ENCODE results near the gene TMEFF2. TPM values are rescaled to one million over a fixed set of nuclear protein-coding genes. Genes with fewer than 3 reads are reported as not detected.

TMEFF2 gene
- total and polyA plus RNA-seq, 4 donors = 0.08 TPM; not detected in 3

DNA sequence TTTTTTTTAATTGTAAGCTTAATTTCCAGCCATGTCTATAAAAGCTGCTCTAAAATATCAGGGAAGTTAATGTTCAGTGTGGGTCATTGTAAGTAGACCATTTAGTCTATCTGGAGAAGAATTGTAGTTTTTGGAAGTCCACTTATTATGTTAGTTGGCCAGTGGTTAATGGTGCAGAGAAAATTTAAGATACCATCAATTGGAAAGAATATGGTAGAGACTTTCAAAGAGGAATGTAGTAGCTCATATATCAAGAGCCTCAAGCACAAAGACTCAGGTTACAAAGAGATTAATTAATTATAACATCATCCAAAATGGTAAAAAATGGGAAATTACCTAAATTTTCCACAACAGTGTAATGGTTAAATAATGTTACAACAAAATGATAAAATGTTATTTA lies 220.1 kb downstream of the TMEFF2 start:
- no peaks in the 10 kb centered on the region for H3K9me3 ChIP-seq (ENCODE audit: control insufficient read depth in 4 of 4, low read length in 3 of 4)
- H3K36me3 ChIP-seq (ENCODE audit: control insufficient read depth in 4 of 4, insufficient read depth in 3 of 4, low read depth in 1 of 4, low read length in 3 of 4) = no peaks in the 10 kb centered on the region
- H3K9ac ChIP-seq (ENCODE audit: low read depth in 1 of 2, low read length in 2 of 2) = no peak overlapping the region
- no peaks in the 10 kb centered on the region for H3K4me1 ChIP-seq (ENCODE audit: control insufficient read depth in 4 of 4, insufficient read depth in 4 of 4, low read length in 3 of 4)
- DNase-seq (ENCODE audit: low spot score) = no peak
- H3K4me3 ChIP-seq (ENCODE audit: low read depth in 1 of 3, low read length in 3 of 3) = no peak overlapping the region
- no peaks in the 10 kb centered on the region for H3K27me3 ChIP-seq (ENCODE audit: control insufficient read depth in 4 of 4, insufficient read depth in 4 of 4, low read length in 3 of 4)
- TF ChIP-seq EGR1 (IDR thresholded peaks at IDR 0.05; ENCODE audit: low read depth in 2 of 2) = no peak
- H3K27ac ChIP-seq (ENCODE audit: low read depth in 1 of 2, low read length in 2 of 2) = no peak overlapping the region

DNA sequence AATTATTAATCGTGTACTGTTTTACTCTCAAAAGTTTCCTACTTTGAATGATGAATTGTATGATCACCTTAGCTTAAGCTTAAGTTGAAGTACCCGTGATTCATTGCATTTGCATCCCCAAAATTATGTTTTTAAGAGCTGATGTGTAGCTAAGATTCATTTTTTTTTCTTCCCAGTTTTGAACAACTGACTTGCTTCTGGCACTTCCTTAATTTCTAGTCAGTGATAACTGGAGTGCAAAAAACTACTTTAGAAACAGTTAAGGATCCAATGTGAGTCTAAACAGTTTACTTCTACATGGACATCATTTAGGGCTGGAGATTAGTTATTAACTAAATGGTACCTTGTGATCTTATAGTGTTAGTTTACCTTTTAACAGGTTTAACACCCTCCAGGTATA lies 223.9 kb downstream of the TMEFF2 start:
- Histone ChIP-seq H3K4me3 (ENCODE audit: low read depth in 1 of 3, low read length in 3 of 3) (no peak overlapping the region), H3K27me3 (ENCODE audit: control insufficient read depth in 4 of 4, insufficient read depth in 4 of 4, low read length in 3 of 4) (no peaks in the 10 kb centered on the region), H3K9me3 (ENCODE audit: control insufficient read depth in 4 of 4, low read length in 3 of 4) (no peaks in the 10 kb centered on the region), H3K4me1 (ENCODE audit: control insufficient read depth in 4 of 4, insufficient read depth in 4 of 4, low read length in 3 of 4) (no peaks in the 10 kb centered on the region), H3K9ac (ENCODE audit: low read depth in 1 of 2, low read length in 2 of 2) (no peak overlapping the region), H3K36me3 (ENCODE audit: control insufficient read depth in 4 of 4, insufficient read depth in 3 of 4, low read depth in 1 of 4, low read length in 3 of 4) (no peaks in the 10 kb centered on the region), H3K27ac (ENCODE audit: low read depth in 1 of 2, low read length in 2 of 2) (no peak overlapping the region)
- WGBS = 81% methylated on average over 2 of the region's 2 CpGs
- TF ChIP-seq SP1 (IDR thresholded peaks at IDR 0.05) (no peak), HNF4A (conservative IDR thresholded peaks at IDR 0.05) (no peak), EGR1 (IDR thresholded peaks at IDR 0.05; ENCODE audit: low read depth in 2 of 2) (no peak), HNF4G (IDR thresholded peaks at IDR 0.05) (no peak), NR2F2 (IDR thresholded peaks at IDR 0.05) (no peak), GABPA (IDR thresholded peaks at IDR 0.05 in 1 of 2, conservative IDR thresholded peaks at IDR 0.05 in 1 of 2) (no peak), RXRA (IDR thresholded peaks at IDR 0.05) (no peak), RAD21 (IDR thresholded peaks at IDR 0.05) (no peak), TAF1 (conservative IDR thresholded peaks at IDR 0.05) (no peak), JUND (IDR thresholded peaks at IDR 0.05) (no peak), FOXA1 (IDR thresholded peaks at IDR 0.05) (no peak), YY1 (IDR thresholded peaks at IDR 0.05) (no peak), FOXA2 (IDR thresholded peaks at IDR 0.05) (no peak)
- TF ChIP-seq, protein P1, sequence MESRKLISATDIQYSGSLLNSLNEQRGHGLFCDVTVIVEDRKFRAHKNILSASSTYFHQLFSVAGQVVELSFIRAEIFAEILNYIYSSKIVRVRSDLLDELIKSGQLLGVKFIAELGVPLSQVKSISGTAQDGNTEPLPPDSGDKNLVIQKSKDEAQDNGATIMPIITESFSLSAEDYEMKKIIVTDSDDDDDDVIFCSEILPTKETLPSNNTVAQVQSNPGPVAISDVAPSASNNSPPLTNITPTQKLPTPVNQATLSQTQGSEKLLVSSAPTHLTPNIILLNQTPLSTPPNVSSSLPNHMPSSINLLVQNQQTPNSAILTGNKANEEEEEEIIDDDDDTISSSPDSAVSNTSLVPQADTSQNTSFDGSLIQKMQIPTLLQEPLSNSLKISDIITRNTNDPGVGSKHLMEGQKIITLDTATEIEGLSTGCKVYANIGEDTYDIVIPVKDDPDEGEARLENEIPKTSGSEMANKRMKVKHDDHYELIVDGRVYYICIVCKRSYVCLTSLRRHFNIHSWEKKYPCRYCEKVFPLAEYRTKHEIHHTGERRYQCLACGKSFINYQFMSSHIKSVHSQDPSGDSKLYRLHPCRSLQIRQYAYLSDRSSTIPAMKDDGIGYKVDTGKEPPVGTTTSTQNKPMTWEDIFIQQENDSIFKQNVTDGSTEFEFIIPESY (IDR thresholded peaks at IDR 0.05) = no peak
- TF ChIP-seq, protein P2, sequence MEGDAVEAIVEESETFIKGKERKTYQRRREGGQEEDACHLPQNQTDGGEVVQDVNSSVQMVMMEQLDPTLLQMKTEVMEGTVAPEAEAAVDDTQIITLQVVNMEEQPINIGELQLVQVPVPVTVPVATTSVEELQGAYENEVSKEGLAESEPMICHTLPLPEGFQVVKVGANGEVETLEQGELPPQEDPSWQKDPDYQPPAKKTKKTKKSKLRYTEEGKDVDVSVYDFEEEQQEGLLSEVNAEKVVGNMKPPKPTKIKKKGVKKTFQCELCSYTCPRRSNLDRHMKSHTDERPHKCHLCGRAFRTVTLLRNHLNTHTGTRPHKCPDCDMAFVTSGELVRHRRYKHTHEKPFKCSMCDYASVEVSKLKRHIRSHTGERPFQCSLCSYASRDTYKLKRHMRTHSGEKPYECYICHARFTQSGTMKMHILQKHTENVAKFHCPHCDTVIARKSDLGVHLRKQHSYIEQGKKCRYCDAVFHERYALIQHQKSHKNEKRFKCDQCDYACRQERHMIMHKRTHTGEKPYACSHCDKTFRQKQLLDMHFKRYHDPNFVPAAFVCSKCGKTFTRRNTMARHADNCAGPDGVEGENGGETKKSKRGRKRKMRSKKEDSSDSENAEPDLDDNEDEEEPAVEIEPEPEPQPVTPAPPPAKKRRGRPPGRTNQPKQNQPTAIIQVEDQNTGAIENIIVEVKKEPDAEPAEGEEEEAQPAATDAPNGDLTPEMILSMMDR (IDR thresholded peaks at IDR 0.05; ENCODE audit: low read depth, low read length, missing input control) = no peak
- TF ChIP-seq, protein P3, sequence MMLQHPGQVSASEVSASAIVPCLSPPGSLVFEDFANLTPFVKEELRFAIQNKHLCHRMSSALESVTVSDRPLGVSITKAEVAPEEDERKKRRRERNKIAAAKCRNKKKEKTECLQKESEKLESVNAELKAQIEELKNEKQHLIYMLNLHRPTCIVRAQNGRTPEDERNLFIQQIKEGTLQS (IDR thresholded peaks at IDR 0.05) = no peak
- TF ChIP-seq, protein P4, sequence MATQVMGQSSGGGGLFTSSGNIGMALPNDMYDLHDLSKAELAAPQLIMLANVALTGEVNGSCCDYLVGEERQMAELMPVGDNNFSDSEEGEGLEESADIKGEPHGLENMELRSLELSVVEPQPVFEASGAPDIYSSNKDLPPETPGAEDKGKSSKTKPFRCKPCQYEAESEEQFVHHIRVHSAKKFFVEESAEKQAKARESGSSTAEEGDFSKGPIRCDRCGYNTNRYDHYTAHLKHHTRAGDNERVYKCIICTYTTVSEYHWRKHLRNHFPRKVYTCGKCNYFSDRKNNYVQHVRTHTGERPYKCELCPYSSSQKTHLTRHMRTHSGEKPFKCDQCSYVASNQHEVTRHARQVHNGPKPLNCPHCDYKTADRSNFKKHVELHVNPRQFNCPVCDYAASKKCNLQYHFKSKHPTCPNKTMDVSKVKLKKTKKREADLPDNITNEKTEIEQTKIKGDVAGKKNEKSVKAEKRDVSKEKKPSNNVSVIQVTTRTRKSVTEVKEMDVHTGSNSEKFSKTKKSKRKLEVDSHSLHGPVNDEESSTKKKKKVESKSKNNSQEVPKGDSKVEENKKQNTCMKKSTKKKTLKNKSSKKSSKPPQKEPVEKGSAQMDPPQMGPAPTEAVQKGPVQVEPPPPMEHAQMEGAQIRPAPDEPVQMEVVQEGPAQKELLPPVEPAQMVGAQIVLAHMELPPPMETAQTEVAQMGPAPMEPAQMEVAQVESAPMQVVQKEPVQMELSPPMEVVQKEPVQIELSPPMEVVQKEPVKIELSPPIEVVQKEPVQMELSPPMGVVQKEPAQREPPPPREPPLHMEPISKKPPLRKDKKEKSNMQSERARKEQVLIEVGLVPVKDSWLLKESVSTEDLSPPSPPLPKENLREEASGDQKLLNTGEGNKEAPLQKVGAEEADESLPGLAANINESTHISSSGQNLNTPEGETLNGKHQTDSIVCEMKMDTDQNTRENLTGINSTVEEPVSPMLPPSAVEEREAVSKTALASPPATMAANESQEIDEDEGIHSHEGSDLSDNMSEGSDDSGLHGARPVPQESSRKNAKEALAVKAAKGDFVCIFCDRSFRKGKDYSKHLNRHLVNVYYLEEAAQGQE (IDR thresholded peaks at IDR 0.05) = no peak
- TF ChIP-seq, protein P5, sequence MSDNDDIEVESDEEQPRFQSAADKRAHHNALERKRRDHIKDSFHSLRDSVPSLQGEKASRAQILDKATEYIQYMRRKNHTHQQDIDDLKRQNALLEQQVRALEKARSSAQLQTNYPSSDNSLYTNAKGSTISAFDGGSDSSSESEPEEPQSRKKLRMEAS (IDR thresholded peaks at IDR 0.05) = no peak
- DNase-seq (ENCODE audit: low spot score) = no peak
